GM23338 (cell line): Measurements from ENCODE around the gene DFFA. TPM values are rescaled to one million over a fixed set of nuclear protein-coding genes. Genes with fewer than 3 reads are reported as not detected.

Experiments used
- ATAC-seq: fragments of 200-7000 bp; cut with Tn5 transposase; 3 replicates; pipeline ENCODE4 v1.9.1; 2020
- DNase-seq: peaks from one replicate; pipeline ENCODE4 v3.0.0-alpha.2; 2015; ENCODE audit warnings: low spot score
- H2AFZ ChIP-seq: fragments of 200-600 bp; sonication (generic); 2 replicates; pipeline ENCODE4 v1.8.0; 2016; ENCODE audit warnings: antibody characterized with exemption, mild to moderate bottlenecking, moderate library complexity
- H3F3A ChIP-seq: fragments of 200-600 bp; sonication (generic); replicated peaks from 2 replicates; pipeline ENCODE4 v1.8.0; 2017; ENCODE audit warnings: antibody characterized with exemption, mixed run types, low read depth
- H3K27ac ChIP-seq: fragments of 200-600 bp; sonication (generic); 2 replicates; pipeline ENCODE4 v1.6.1; 2016; ENCODE audit warnings: low read depth
- H3K27me3 ChIP-seq: fragments of 200-600 bp; sonication (generic); 2 replicates; pipeline ENCODE4 v1.8.0; 2016; ENCODE audit warnings: mild to moderate bottlenecking, mixed run types, moderate library complexity; ENCODE audit not compliant: insufficient read depth
- H3K36me3 ChIP-seq: fragments of 200-600 bp; sonication (generic); 2 replicates; pipeline ENCODE4 v1.8.0; 2016; ENCODE audit warnings: mild to moderate bottlenecking; ENCODE audit not compliant: insufficient read depth
- H3K4me1 ChIP-seq: fragments of 200-600 bp; sonication (generic); 2 replicates; pipeline ENCODE4 v1.8.0; 2016; ENCODE audit warnings: mild to moderate bottlenecking, moderate library complexity; ENCODE audit not compliant: insufficient read depth
- H3K4me2 ChIP-seq: fragments of 200-600 bp; sonication (generic); 2 replicates; pipeline ENCODE4 v1.7.1; 2017; ENCODE audit warnings: mixed run types
- H3K4me3 ChIP-seq: fragments of 200-600 bp; sonication (generic); 2 replicates; pipeline ENCODE4 v1.6.1; 2016; ENCODE audit warnings: mixed run types
- H3K79me2 ChIP-seq: fragments of 200-600 bp; sonication (generic); replicated peaks from 2 replicates; pipeline ENCODE4 v1.8.0; 2017; ENCODE audit warnings: mild to moderate bottlenecking; ENCODE audit not compliant: insufficient read depth
- H3K9me2 ChIP-seq: fragments of 200-600 bp; sonication (generic); 2 replicates; pipeline ENCODE4 v1.8.0; 2017; ENCODE audit not compliant: insufficient read depth
- H4K20me1 ChIP-seq: fragments of 200-600 bp; sonication (generic); replicated peaks from 2 replicates; pipeline ENCODE4 v1.8.0; 2017; ENCODE audit warnings: mild to moderate bottlenecking; ENCODE audit not compliant: insufficient read depth
- H3K27ac Mint-ChIP-seq: 2 replicates; pipeline ENCODE4 v1.8.0; 2020; ENCODE audit warnings: inconsistent platforms, mild to moderate bottlenecking, moderate library complexity, mixed read lengths
- H3K27me3 Mint-ChIP-seq: 3 replicates; pipeline ENCODE4 v1.8.0; 2022; ENCODE audit warnings: low read depth, mild to moderate bottlenecking, moderate library complexity, mixed read lengths, inconsistent platforms; ENCODE audit not compliant: insufficient read depth, poor library complexity
- H3K36me3 Mint-ChIP-seq: 3 replicates; pipeline ENCODE4 v1.8.0; 2021; ENCODE audit warnings: low read depth, mild to moderate bottlenecking, inconsistent platforms, moderate library complexity, mixed read lengths
- H3K4me1 Mint-ChIP-seq: 3 replicates; pipeline ENCODE4 v1.8.0; 2020; ENCODE audit warnings: mild to moderate bottlenecking, inconsistent platforms, mixed read lengths
- H3K4me3 Mint-ChIP-seq: 3 replicates; pipeline ENCODE4 v1.8.0; 2021; ENCODE audit warnings: moderate library complexity, mild to moderate bottlenecking, inconsistent platforms, mixed read lengths
- H3K9me3 Mint-ChIP-seq: 3 replicates; pipeline ENCODE4 v1.8.0; 2020; ENCODE audit warnings: moderate library complexity, mild to moderate bottlenecking, inconsistent platforms, mixed read lengths
- CREB1 ChIP-seq: fragments of 250-450 bp; sonication (Bioruptor Pico); IDR thresholded peaks from 2 replicates; pipeline ENCODE4 v1.5.0; 2020; ENCODE audit warnings: low read depth, mild to moderate bottlenecking, moderate library complexity
- CTCF ChIP-seq, 2 experiments: fragments of 200-600 bp in 1 of 2; sonication (generic) in 1 of 2; conservative IDR thresholded peaks; 2 replicates each; pipeline versions ENCODE4 v1.5.1 to v1.6.1; 2016 to 2017; ENCODE audit warnings: antibody characterized with exemption in 2 of 2, low read depth in 2 of 2, mild to moderate bottlenecking in 2 of 2, moderate library complexity in 1 of 2
- ETS1 ChIP-seq: IDR thresholded peaks from 2 replicates; pipeline ENCODE4 v1.6.1; 2016; ENCODE audit warnings: antibody characterized with exemption
- EZH2 ChIP-seq: fragments of 200-600 bp; sonication (generic); IDR thresholded peaks from one replicate; pipeline ENCODE4 v1.8.0; 2017; ENCODE audit warnings: antibody characterized with exemption, mild to moderate bottlenecking, low read depth; ENCODE audit not compliant: unreplicated experiment
- EZH2phosphoT487 ChIP-seq: fragments of 200-600 bp; sonication (generic); IDR thresholded peaks from one replicate; pipeline ENCODE4 v1.8.1; 2018; ENCODE audit warnings: antibody characterized with exemption; ENCODE audit not compliant: unreplicated experiment
- JUNB ChIP-seq: IDR thresholded peaks from one replicate; pipeline ENCODE4 v1.6.1; 2016; ENCODE audit warnings: antibody characterized with exemption; ENCODE audit not compliant: unreplicated experiment
- NANOG ChIP-seq: IDR thresholded peaks from 2 replicates; pipeline ENCODE4 v1.6.1; 2016; ENCODE audit warnings: antibody characterized with exemption, borderline replicate concordance
- POLR2AphosphoS5 ChIP-seq: IDR thresholded peaks from 2 replicates; pipeline ENCODE4 v1.6.1; 2016; ENCODE audit warnings: antibody characterized with exemption, low read depth
- REST ChIP-seq: IDR thresholded peaks from one replicate; pipeline ENCODE4 v1.6.1; 2018; ENCODE audit warnings: antibody characterized with exemption; ENCODE audit not compliant: unreplicated experiment
- STAT1 ChIP-seq: IDR thresholded peaks from one replicate; pipeline ENCODE4 v1.6.1; 2016; ENCODE audit warnings: antibody characterized with exemption; ENCODE audit not compliant: unreplicated experiment
- ZNF114 ChIP-seq: fragments of 250-450 bp; sonication (Bioruptor Pico); IDR thresholded peaks from 2 replicates; pipeline ENCODE4 v1.5.0; 2020; ENCODE audit warnings: mild to moderate bottlenecking, moderate library complexity
- ZNF331 ChIP-seq: fragments of 250-450 bp; sonication (Bioruptor Pico); IDR thresholded peaks from 2 replicates; pipeline ENCODE4 v1.5.0; 2020; ENCODE audit warnings: low read depth, mild to moderate bottlenecking, moderate library complexity
- ZNF462 ChIP-seq: fragments of 250-450 bp; sonication (Bioruptor Pico); IDR thresholded peaks from 2 replicates; pipeline ENCODE4 v1.5.0; 2020; ENCODE audit warnings: mild to moderate bottlenecking, moderate library complexity
- polyA plus RNA-seq: library from polyadenylated mRNA; unstranded; fragments of >200 nt; fragmentation: Nextera tagmentation; extraction: Ambion mirVana; gene quantifications from 2 replicates; pipeline ENCODE4 v1.2.1, GENCODE V29; 2016
- total RNA-seq: library from RNA; depleted of rRNA; stranded (reverse); fragments of >200 nt; shearing (Covaris generic); gene quantifications from 2 replicates; pipeline ENCODE4 v1.2.3, GENCODE V29; 2014

The DFFA gene
- total and polyA plus RNA-seq, 2 experiments from 2014 or later = 65.2 to 82.0 TPM

- ATAC-seq (no peak), DNase-seq (no peak)
- Mint-ChIP-seq H3K27ac (no peak overlapping the region), H3K36me3 (peaks cover 4% of the 10 kb centered on the region; the same call in 2 of the 3 replicates), H3K4me3 (no peak overlapping the region; the same call in 2 of the 3 replicates), H3K9me3 (no peaks in the 10 kb centered on the region), H3K4me1 (no peaks in the 10 kb centered on the region), H3K27me3 (peaks cover 3% of the 10 kb centered on the region)
- TF ChIP-seq ETS1 = no peak
- TF ChIP-seq CTCF (conservative IDR thresholded peaks at IDR 0.05; ENCODE audit: low read depth in 2 of 2) = no peak
- TF ChIP-seq ZNF114 (CRISPR knock-in tag) = no peak
- TF ChIP-seq CREB1 (CRISPR knock-in tag) = no peak
- no peak for TF ChIP-seq EZH2
- no peak for TF ChIP-seq REST
- TF ChIP-seq EZH2phosphoT487 = no peak
- TF ChIP-seq ZNF331 (CRISPR knock-in tag) = no peak
- no peak for TF ChIP-seq JUNB
- TF ChIP-seq ZNF462 = no peak
- TF ChIP-seq POLR2AphosphoS5 = no peak
- TF ChIP-seq NANOG = no peak
- TF ChIP-seq STAT1 = no peak
- Histone ChIP-seq H3K4me2 (no peak overlapping the region), H2AFZ (no peak overlapping the region), H3K27ac (no peak overlapping the region), H3F3A (no peaks in the 10 kb centered on the region), H3K27me3 (no peaks in the 10 kb centered on the region), H3K36me3 (no peaks in the 10 kb centered on the region), H3K79me2 (no peaks in the 10 kb centered on the region), H3K4me1 (no peaks in the 10 kb centered on the region), H3K9me2 (no peaks in the 10 kb centered on the region), H3K4me3 (no peak overlapping the region), H4K20me1 (no peaks in the 10 kb centered on the region)
Measured at GRCh38 chr1:10440794-10441193, 31.5 kb downstream of the DFFA start.
